Uterus (tissue), 2 donors: ENCODE results near the gene RPL18.
A peak's percentile ranks its signal among the peaks of the same experiment; 100 is the strongest.

Source experiments
- POLR2A ChIP-seq, 2 donors: fragments of 450-650 bp; IDR thresholded peaks; one replicate each; pipeline ENCODE4 v1.6.1; 2016; ENCODE audit warnings: antibody characterized with exemption in 2 of 2, mild to moderate bottlenecking in 1 of 2, moderate library complexity in 1 of 2
- TF ChIP-seq, protein P1 (sequence below), 4 experiments: fragments of 200-600 bp in 2 of 4; fragments of 450-650 bp in 2 of 4; sonication (generic) in 2 of 4; IDR thresholded peaks; one replicate each; pipeline ENCODE4 v1.5.1; 2016 to 2019; ENCODE audit warnings: antibody characterized with exemption in 4 of 4, mild to moderate bottlenecking in 2 of 4, moderate library complexity in 1 of 4

DNA sequence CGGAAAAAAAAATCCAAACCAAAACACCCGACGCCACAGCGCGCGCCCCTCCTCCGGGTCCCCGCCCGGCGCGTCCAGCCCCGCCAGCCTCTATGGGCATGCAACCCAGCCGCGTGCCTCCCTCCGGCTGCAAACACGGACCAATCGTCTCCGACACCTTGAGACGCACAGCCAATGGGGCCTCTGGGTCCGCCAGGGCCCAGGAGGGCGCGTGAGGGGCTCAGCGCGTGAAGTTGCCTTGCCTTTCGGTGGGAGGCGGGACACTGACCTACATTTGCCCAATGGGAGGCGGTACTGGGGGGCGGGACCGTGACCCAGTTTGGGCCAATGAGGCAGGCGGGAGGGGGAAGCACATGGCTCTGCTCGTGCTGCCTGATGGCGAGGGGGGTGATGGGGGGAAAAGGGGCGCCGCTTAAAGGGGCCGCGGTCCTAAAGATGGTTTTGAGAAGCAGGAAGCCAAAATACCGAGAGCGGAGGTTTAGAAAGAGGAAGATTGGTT lies 18.5 kb upstream of the RPL18 start:
- TF ChIP-seq, protein P1, sequence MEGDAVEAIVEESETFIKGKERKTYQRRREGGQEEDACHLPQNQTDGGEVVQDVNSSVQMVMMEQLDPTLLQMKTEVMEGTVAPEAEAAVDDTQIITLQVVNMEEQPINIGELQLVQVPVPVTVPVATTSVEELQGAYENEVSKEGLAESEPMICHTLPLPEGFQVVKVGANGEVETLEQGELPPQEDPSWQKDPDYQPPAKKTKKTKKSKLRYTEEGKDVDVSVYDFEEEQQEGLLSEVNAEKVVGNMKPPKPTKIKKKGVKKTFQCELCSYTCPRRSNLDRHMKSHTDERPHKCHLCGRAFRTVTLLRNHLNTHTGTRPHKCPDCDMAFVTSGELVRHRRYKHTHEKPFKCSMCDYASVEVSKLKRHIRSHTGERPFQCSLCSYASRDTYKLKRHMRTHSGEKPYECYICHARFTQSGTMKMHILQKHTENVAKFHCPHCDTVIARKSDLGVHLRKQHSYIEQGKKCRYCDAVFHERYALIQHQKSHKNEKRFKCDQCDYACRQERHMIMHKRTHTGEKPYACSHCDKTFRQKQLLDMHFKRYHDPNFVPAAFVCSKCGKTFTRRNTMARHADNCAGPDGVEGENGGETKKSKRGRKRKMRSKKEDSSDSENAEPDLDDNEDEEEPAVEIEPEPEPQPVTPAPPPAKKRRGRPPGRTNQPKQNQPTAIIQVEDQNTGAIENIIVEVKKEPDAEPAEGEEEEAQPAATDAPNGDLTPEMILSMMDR (IDR thresholded peaks at IDR 0.05), result peak in 1 of 4 experiments; percentile 11
- peak; percentile 18 to 63 for TF ChIP-seq POLR2A (IDR thresholded peaks at IDR 0.05)
